ENCODE results near the gene SYNE2. TPM values are rescaled to one million over a fixed set of nuclear protein-coding genes. Genes with fewer than 3 reads are reported as not detected.
A peak's percentile ranks its signal among the peaks of the same experiment; 100 is the strongest.

Gene SYNE2
- total RNA-seq, 2 donors from 2014 or later, result 39.4 to 41.0 TPM

GRCh38 chr14:64212666-64213065, 359.9 kb downstream of the SYNE2 start:
- ATAC-seq, result no peak
- Mint-ChIP-seq H3K9me3 (no peaks in the 10 kb centered on the region), H3K27ac (no peak overlapping the region), H3K36me3 (peaks cover 0 to 4% of the 10 kb centered on the region in 2 donors)
- DNase-seq (ENCODE audit: low spot score in 2 of 2), result no peak

GRCh38 chr14:64213086-64213485, 360.3 kb downstream of the SYNE2 start:
- DNase-seq (ENCODE audit: low spot score in 2 of 2), result no peak
- Mint-ChIP-seq H3K27ac (no peak overlapping the region), H3K9me3 (no peaks in the 10 kb centered on the region), H3K36me3 (peaks cover 0 to 4% of the 10 kb centered on the region in 2 donors)
- no peak for ATAC-seq

GRCh38 chr14:64213853-64214570, 361.2 kb downstream of the SYNE2 start:
- H3K9me3 Mint-ChIP-seq, result no peaks in the 10 kb centered on the region
- ATAC-seq, result no peak
- H3K36me3 Mint-ChIP-seq, result peaks cover 0 to 4% of the 10 kb centered on the region in 2 donors
- no peak for DNase-seq (ENCODE audit: low spot score in 2 of 2)
- H3K27ac Mint-ChIP-seq, result no peak overlapping the region

GRCh38 chr14:64215274-64215673, 362.5 kb downstream of the SYNE2 start:
- Mint-ChIP-seq H3K9me3 (no peaks in the 10 kb centered on the region), H3K27ac (no peak overlapping the region), H3K36me3 (peaks cover 0 to 4% of the 10 kb centered on the region in 2 donors)
- ATAC-seq (no peak), DNase-seq (ENCODE audit: low spot score in 2 of 2) (no peak)

- Mint-ChIP-seq H3K27ac (no peak overlapping the region), H3K9me3 (no peaks in the 10 kb centered on the region), H3K36me3 (peaks cover 0 to 4% of the 10 kb centered on the region in 2 donors)
- ATAC-seq, result no peak
- no peak for DNase-seq (ENCODE audit: low spot score in 2 of 2)
Measured at GRCh38 chr14:64215978-64216377, 363.2 kb downstream of the SYNE2 start.

- no peak for DNase-seq (ENCODE audit: low spot score in 2 of 2)
- Mint-ChIP-seq H3K36me3 (peaks cover 0 to 4% of the 10 kb centered on the region in 2 donors), H3K9me3 (no peaks in the 10 kb centered on the region), H3K27ac (no peak overlapping the region)
- ATAC-seq, result no peak
Measured at GRCh38 chr14:64217308-64217707, 364.5 kb downstream of the SYNE2 start.

GRCh38 chr14:64217834-64218233, 365.0 kb downstream of the SYNE2 start:
- no peak for ATAC-seq
- H3K36me3 Mint-ChIP-seq, result peaks cover 0 to 4% of the 10 kb centered on the region in 2 donors
- H3K27ac Mint-ChIP-seq, result no peak overlapping the region

GRCh38 chr14:64218344-64219240, 365.8 kb downstream of the SYNE2 start:
- H3K9me3 Mint-ChIP-seq, result no peaks in the 10 kb centered on the region
- H3K36me3 Mint-ChIP-seq, result peaks cover 0 to 4% of the 10 kb centered on the region in 2 donors
- peak overlapping the region in 1 of 2 donors; percentile 61 for H3K27ac Mint-ChIP-seq
- ATAC-seq (no peak), DNase-seq (ENCODE audit: low spot score in 2 of 2) (no peak)

More at GRCh38 chr14:64217834-64218233, 365.0 kb downstream of the SYNE2 start:
- no peaks in the 10 kb centered on the region for H3K9me3 Mint-ChIP-seq
- DNase-seq (ENCODE audit: low spot score in 2 of 2), result no peak

GRCh38 chr14:64220056-64220455, 367.3 kb downstream of the SYNE2 start:
- H3K36me3 Mint-ChIP-seq, result peaks cover 0 to 4% of the 10 kb centered on the region in 2 donors
- no peaks in the 10 kb centered on the region for H3K9me3 Mint-ChIP-seq
- no peak for DNase-seq (ENCODE audit: low spot score in 2 of 2)
- no peak overlapping the region for H3K27ac Mint-ChIP-seq
- ATAC-seq, result no peak

- Mint-ChIP-seq H3K36me3 (peaks cover 0 to 4% of the 10 kb centered on the region in 2 donors), H3K27ac (no peak overlapping the region), H3K9me3 (no peaks in the 10 kb centered on the region)
- no peak for DNase-seq (ENCODE audit: low spot score in 2 of 2)
- ATAC-seq, result no peak
Measured at GRCh38 chr14:64220466-64220865, 367.7 kb downstream of the SYNE2 start.

GRCh38 chr14:64221391-64222003, 368.7 kb downstream of the SYNE2 start:
- Mint-ChIP-seq H3K9me3 (no peaks in the 10 kb centered on the region), H3K27ac (peak overlapping the region in 1 of 2 donors; percentile 46), H3K36me3 (no peaks in the 10 kb centered on the region)
- no peak for ATAC-seq
- DNase-seq (ENCODE audit: low spot score in 2 of 2), result no peak

GRCh38 chr14:64225151-64225757, 372.4 kb downstream of the SYNE2 start:
- H3K27ac Mint-ChIP-seq, result no peak overlapping the region
- no peak for DNase-seq (ENCODE audit: low spot score in 2 of 2)
- H3K36me3 Mint-ChIP-seq, result no peaks in the 10 kb centered on the region
- H3K9me3 Mint-ChIP-seq, result no peaks in the 10 kb centered on the region
- ATAC-seq, result no peak

- no peak for ATAC-seq
- H3K36me3 Mint-ChIP-seq, result no peaks in the 10 kb centered on the region
- no peak overlapping the region for H3K27ac Mint-ChIP-seq
- no peaks in the 10 kb centered on the region for H3K9me3 Mint-ChIP-seq
- DNase-seq (ENCODE audit: low spot score in 2 of 2), result no peak
Measured at GRCh38 chr14:64227856-64228255, 375.1 kb downstream of the SYNE2 start.

- no peak overlapping the region for H3K27ac Mint-ChIP-seq
- no peaks in the 10 kb centered on the region for H3K36me3 Mint-ChIP-seq
- ATAC-seq (no peak), DNase-seq (ENCODE audit: low spot score in 2 of 2) (no peak)
- no peaks in the 10 kb centered on the region for H3K9me3 Mint-ChIP-seq
Measured at GRCh38 chr14:64229489-64229888, 376.7 kb downstream of the SYNE2 start.

GRCh38 chr14:64232095-64232838, 379.5 kb downstream of the SYNE2 start:
- H3K36me3 Mint-ChIP-seq, result no peaks in the 10 kb centered on the region
- no peaks in the 10 kb centered on the region for H3K9me3 Mint-ChIP-seq
- peak; percentile 86 to 91 for ATAC-seq
- H3K27ac Mint-ChIP-seq, result peak overlapping the region; percentile 25 to 72
- DNase-seq (ENCODE audit: low spot score in 2 of 2), result peak; percentile 34 to 72

GRCh38 chr14:64232944-64233343, 380.1 kb downstream of the SYNE2 start:
- peak overlapping the region in 1 of 2 donors; percentile 72 for H3K27ac Mint-ChIP-seq
- H3K36me3 Mint-ChIP-seq, result no peaks in the 10 kb centered on the region
- DNase-seq (ENCODE audit: low spot score in 2 of 2) (peak in 1 of 2 donors; percentile 59), ATAC-seq (no peak)
- no peaks in the 10 kb centered on the region for H3K9me3 Mint-ChIP-seq

Measured in activated naive CD4-positive, alpha-beta T cell treated with anti-CD3 and anti-CD28 coated beads, Interleukin-2, amount 50 U/mL, for 72 hours (primary cell).